ENCODE results near the gene SGCD.

The SGCD gene

DNA sequence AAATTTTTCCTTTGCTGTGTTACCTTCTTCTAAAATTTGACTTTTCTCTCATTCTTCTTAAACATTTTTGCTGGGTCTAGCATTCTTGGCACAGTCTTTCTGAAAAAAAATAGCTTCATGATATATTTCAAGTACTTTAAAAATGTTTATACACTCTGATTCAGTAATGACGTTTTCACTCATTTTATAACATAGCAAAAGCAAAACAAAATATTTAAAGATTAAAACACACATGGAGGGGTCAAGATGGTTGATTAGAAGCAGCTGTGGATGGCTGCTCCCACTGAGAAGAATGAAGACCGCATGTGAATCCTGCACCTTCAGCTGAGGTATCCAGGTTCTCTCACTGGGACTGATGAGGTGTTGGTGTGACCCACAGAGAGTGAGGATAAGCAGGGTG lies 188.2 kb downstream of the SGCD start:
- DNase-seq (ENCODE audit: low spot score) = no peak

DNA sequence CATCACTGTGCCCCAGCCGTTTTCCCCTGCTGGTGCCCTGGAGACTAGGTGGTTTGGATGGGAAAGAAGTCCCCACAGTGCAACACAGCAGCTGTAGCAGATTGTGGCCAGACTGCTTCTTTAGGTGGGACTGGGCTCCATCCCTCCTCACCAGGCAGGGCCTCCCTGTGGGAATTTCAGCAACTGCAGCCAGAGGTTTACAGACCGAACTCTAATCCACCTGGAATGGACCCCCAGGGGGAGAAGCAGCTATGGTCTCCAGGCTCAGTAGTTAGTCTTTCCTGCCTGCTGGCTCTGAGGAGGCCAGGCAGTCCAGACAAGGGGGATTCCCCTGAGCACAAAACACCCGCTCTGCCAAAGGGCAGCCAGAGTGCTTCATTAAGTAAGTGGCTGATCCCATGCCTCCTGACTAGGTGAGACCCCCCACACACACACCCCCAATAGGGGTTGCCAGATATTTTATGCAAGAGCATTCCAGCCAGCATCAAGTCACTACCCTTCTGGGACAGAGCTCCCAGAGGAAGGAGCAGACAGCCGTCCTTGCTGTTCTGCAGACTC lies 188.9 kb downstream of the SGCD start:
- no peak for DNase-seq (ENCODE audit: low spot score)

DNA sequence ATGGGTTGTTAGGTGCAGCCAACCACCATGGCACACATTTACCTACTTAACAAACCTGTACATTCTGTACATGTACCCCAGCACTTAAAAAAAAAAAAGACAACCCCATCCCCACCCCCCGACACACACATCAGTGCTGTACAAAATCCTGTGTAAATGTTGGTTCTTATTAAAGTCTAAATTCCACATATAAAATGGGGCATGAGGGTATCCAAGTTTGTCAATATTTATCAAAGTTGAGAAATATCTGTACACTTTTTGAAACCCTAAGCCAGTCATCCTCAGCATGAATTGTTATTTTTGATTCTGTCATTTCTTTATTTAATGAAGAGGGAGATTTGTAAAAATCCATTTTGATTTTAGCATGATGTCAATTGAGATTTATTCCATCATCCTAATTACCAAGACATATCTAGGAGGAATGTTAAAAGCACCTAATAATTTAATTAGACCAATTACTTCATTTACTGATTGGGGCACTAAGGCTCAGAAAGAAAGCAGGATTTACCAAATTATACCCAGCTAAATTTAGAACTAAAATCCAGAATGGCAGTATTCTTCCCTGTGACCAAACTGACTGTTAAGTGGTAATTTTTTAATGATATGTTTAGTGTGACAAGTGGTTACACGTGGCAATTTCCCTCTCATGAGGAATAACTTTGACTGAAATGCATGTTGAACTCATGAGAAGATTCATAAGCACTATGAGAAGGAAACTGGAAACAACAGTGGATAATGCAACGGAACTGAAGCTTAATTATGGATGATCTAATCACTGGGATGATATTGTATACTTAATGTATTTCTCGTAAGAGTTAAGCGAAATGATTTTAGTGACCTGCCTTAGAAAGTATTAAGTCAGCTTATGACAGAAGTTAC lies 195.9 kb downstream of the SGCD start:
- no peak for DNase-seq (ENCODE audit: low spot score)

DNA sequence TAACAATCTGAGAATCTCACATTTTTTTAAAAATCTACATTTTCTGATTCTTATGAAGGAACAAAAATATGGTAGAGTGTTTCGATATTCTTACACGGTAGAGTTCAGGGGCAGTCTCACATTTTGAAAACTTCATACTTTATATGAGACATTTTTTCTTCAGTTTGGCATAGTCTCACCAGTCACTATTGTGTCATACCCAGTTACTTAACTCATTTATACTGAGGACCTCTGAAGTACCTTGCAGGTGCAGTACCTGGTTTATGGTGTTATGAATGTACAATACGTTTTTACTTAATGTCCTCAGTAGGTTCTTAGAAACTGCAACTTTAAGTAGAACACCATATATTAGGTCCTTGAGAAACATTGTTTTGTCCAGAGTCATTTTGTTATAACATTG lies 196.6 kb downstream of the SGCD start:
- DNase-seq (ENCODE audit: low spot score) = no peak

DNA sequence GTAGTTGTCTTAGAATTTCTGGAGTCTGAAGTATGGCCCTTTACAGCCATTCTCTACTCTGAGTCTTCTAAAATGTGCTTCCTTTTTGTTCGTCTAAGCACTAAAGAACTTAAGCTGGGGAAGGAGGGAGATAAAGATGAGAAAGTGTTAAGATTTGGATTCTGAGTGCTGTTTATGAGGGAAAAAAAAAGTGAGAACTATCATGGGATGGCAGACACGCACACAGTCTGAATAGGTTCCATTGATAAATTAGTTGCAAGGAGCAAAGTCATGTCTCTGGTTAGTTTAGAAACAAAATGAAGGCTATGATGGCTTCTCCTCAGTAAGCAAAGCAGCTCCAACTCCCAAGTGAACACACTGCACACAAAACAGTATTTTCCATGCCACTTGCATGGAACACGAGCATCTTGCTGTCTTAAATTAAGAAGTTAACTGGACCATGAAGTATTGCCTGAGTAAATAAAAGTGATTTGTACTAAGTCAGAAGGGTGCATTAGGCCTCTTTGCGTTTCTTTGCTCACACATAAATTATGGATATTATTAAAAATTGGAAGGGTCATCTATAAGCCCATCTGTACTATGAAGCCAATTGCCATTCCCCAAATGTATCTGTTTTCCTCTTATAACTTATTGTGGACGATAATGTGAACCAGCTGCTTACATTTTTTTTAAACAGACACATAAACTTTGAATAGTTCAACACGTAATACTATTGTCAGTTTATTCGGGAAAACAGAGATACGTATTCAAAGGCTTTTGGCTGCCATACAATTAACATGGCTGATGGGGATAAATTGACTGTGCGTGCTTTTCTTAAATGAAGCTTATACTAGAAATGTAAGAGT lies 199.3 kb downstream of the SGCD start:
- no peak for DNase-seq (ENCODE audit: low spot score)

GRCh38 chr5:156527611-156528010 lies 200.6 kb downstream of the SGCD start:
- DNase-seq (ENCODE audit: low spot score) = no peak

DNA sequence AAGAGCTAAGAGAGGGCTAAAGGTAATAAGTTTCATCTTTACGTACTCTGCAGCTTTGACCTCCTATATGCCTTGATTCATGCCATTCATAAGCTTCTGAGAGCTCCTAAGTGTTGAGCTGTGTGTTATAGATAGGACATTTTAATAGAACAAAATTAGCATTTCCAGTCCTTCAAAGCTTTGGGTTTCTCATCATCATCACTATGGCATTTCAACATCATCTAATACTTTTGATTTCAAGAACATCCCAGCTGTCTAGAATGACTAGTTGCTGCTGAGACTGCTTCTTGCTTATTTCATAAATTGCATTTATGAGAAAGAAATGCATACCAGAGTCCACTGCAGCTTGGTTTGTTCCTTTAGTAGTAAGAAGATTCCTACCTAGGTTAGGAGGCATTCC lies 201.7 kb downstream of the SGCD start:
- no peak for DNase-seq (ENCODE audit: low spot score)

DNA sequence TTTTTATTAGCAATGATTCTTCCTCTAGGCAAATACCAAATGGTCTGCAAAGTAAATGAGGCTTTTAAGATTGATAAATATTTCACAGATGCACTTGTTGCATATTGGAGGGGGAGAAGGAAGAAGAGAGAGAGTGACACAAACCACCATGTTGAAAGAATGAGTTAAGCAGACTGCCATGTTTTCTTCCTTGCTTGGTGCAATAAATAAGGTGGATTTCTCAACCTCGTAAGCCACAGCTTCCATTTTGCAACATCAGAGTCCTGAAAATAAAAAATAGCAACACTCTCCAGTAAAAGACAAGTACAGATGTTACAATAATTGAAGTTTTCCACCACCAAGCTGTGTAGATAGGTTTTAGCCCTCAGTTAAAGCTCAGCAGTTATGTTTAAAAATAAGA lies 202.9 kb downstream of the SGCD start:
- DNase-seq (ENCODE audit: low spot score) = peak; percentile 17

DNA sequence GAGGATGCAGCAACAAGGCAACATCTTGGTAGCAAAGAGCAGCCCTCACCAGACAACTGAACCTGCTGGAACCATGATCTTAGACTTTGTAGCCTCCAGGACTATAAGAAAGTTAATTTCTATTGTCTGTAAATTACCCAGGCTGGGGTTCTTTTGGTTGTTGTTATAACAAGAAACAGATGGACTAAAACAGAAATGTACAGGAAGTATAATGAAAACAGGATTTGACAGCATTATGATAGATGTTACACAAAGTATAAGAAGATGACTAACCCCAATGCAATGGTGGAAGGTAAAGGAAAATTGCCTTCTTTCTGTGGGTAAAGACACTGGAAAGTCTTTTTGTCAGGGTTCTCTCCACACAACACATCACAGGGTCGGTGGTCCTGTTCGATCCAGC lies 204.2 kb downstream of the SGCD start:
- DNase-seq (ENCODE audit: low spot score) = no peak

DNA sequence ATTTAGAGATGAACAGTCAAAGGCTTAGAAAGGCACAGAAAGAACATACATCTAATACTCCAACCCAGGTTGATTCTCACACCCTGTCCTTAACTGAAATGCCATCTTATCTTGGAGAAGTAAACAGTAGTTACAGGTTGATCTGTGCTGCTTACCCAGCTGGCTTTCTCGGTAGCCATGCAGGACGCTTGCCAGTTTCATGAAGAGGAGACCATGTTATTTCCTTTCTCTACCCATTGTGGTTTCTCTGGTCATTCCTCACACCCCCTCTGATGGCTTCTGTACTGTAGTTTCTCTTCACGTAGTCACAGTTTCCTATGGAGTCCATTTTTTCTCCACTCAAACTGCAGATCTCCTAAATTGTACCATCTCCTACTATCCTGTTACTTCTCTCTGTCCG lies 206.0 kb downstream of the SGCD start:
- no peak for DNase-seq (ENCODE audit: low spot score)

DNA sequence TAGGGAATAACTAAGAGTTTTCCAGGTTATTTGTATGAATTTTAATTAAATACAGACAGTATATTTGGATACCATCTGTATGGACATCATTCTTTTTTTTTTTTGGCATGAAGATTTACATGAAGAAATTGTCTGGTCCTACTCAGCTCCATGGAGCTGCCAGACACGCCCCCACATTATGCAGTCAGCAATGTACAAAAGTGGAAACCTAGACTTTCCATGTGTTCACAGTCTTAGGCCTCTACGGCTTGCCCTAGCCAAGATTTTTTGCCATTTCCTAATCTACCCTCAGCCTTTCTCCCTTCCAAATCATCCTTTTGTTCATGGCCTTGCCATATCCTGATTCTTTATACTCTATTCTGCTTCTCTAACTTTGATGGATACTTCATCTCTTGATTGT lies 207.1 kb downstream of the SGCD start:
- DNase-seq (ENCODE audit: low spot score) = peak; percentile 21

- peak; percentile 57 for DNase-seq (ENCODE audit: low spot score)
Measured at GRCh38 chr5:156534906-156535485, 208.0 kb downstream of the SGCD start.

GRCh38 chr5:156540491-156540890 lies 213.5 kb downstream of the SGCD start:
- DNase-seq (ENCODE audit: low spot score) = peak; percentile 15

- DNase-seq (ENCODE audit: low spot score) = no peak
Measured at GRCh38 chr5:156541582-156541981, 214.6 kb downstream of the SGCD start.

DNA sequence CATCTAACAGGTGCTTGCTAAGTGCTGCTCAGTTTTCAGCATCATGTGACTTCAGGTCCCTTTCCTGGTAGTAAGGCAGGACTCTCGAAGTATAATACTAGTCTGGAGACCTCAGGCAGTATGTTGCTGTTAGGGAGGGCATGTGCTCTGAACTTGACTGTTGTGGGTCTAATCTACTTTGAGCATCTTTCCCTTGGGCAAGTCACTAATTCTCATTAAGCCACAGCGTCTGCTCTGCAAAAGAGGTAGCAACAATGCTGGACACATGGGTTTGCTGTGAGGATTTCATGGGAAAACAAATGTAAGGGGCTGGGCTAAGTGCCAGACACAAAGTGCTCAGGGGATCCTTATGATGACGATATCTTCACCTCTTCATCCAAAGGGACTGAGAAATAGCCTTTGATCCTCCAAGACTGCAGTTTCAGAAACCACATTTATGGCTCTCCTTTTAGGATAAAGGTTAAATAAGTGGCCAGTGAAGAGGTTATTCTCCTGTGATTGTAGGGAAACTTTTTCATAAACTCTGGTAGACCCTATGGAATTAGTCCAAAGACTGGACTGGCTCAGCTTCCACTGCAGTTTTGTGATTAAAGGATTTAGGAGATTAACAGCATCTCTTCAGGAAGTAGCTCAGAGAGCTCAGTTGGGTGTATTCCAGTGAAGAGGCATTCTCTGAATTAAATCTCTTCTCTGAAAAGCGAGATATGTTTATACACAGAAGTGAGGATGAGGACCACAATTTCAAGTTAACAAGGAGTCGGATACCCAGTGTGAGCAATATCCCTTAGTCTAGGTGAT lies 216.6 kb downstream of the SGCD start:
- DNase-seq (ENCODE audit: low spot score) = no peak

DNA sequence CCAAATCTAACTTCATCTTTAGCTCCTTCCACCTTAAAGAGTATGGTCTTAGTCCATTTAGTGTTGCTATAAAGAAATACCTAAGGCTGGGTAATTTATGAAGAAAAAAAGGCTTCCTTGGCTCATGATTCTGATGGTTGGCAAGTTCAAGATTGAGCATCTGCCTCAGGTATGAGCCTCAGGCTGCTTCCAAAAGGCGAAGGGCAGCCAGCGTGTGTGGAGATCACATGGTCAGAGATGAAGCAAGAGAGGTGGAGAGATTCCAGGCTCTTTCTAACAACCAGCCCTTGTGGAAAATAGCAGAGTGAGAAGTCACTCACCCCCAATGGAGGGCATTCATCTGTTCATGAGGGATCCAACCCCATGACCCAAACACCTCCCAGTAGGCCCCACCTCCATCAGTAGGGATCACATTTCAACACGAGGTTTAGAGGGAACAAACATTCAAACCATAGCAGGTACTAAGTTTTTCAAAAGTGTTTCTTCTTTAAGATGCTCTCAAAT lies 225.9 kb downstream of the SGCD start:
- DNase-seq (ENCODE audit: low spot score) = no peak

DNA sequence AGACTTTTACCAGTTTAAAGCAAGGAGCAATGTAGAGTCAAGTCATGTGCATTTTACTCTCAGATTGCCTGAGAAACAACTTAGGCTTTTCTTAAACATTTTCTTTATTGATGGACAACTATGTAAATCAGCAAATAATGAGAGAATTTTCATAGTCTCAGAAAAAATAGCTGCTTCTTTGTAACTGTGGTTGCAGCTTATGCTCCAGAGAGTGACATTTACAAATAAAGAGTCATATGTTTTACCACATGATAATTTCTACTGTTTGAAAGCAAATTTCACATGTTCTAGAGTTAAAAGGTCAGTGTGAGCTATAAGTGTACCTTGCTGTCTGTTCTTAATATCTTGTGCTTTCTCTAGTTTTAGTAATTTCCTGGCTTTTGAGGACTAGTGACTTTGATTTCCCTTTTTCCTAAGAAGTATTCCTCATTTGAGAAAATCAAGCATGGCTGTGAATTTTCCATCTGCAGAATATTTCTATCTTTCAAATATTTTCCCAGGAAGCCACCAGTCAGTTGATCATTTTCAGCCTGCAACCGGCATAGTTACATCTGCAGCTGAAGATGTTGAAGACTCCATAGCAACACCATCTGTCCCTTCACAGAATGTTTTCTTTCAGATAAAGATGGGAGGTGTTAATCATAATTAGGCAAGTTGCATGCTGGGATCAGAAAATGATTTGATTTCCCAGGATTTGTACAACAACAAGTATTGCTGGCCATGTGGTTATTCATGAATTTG lies 229.9 kb downstream of the SGCD start:
- DNase-seq (ENCODE audit: low spot score) = no peak

DNA sequence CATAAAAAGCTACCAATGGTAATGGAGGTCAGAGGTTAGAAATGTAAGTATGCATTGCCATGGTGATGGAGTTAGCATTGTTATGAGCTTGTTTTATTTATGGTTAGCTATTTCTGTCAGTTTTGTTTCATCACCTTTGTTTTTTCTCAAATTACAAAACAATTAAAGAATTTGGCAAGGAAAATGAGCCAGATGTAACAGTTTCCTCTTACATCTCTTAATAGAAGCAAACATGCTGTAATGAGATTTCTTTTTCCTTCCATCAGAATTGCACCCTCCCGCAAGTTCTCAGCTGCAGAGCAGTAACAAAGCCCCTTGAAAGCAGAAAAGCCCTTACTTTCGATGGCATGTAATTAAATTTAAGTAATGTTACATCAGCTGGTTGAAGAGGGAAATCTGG lies 233.0 kb downstream of the SGCD start:
- DNase-seq (ENCODE audit: low spot score) = no peak

DNA sequence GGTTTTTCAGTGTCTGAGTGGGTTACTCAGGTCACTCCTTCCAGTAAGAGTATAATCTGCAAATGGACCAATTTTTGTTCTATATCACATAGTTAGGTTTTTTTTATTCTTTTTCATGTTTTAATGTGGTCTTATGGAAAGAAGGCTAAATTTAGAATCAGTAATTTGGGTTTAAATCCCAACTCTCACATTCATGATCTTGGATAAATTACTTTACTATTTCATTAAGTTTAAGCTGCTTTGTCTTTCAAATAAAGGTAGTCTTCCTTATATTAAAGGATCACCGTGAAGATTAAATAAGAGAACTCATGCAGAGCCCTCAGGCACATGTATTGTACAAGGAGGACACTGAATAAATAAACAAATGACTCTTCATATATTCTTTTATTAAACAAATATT lies 234.7 kb downstream of the SGCD start:
- DNase-seq (ENCODE audit: low spot score) = no peak

DNA sequence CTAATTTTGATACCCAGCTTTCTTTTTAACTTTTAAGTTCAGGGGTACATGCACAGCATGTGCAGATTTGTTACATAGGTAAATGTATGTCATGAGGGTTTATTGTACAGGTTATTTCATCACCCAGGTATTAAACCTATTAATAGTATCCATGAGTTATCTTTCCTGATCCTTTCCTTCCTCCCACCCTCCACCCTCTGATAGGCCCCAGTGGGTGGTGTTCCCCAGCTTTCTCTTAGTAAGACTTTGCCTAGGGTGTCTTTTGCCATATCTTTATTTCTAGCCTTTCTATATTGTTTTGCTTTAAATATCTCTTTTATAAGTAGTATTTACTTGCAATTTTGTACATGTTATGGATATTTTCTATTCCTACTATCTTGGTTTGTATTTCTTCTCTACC lies 243.7 kb downstream of the SGCD start:
- no peak for DNase-seq (ENCODE audit: low spot score)

DNA sequence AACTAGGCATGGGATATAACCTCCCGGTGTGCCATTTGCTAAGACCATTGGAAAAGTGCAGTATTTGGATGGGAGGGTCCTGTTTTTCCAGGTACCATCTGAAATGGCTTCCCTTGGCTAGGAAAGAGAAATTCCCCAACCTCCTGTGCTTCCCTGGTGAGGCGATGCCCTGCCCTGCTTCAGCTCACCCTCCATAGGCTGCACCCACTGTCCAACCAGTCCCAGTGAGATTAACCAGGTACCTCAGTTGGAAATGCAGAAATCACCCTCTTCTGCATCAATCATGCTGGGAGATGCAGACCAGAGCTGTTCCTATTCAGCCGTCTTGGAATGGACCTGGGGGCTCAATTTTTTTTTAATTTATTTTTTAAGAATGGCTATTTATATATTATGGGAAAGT lies 254.8 kb downstream of the SGCD start:
- no peak for DNase-seq (ENCODE audit: low spot score)

Measured in AG20443 (cell line).